H9 (cell line): Measurements from ENCODE around the gene GLYATL1B. TPM values are rescaled to one million over a fixed set of nuclear protein-coding genes. Genes with fewer than 3 reads are reported as not detected.

Experiments
- DNase-seq: peaks from one replicate; pipeline ENCODE4 v3.0.0-alpha.2; 2017
- H2AFZ ChIP-seq: one replicate; pipeline ENCODE4 v1.6.1; 2013; ENCODE audit warnings: mild to moderate bottlenecking, low read length, control low read depth, moderate library complexity
- H2AK5ac ChIP-seq: 2 replicates; pipeline ENCODE4 v1.6.1; 2013; ENCODE audit warnings: low read length, control low read depth, mixed read lengths; ENCODE audit not compliant: insufficient read length
- H2BK120ac ChIP-seq: one replicate; pipeline ENCODE4 v1.6.1; 2013; ENCODE audit warnings: low read depth, mild to moderate bottlenecking, low read length, control low read depth, inconsistent platforms; ENCODE audit not compliant: poor library complexity, severe bottlenecking
- H2BK12ac ChIP-seq: 2 replicates; pipeline ENCODE4 v1.6.1; 2013; ENCODE audit warnings: low read length, control low read depth, mixed read lengths, low read depth; ENCODE audit not compliant: insufficient read length
- H2BK15ac ChIP-seq: 2 replicates; pipeline ENCODE4 v1.6.1; 2013; ENCODE audit warnings: low read depth, low read length, control low read depth
- H2BK20ac ChIP-seq: one replicate; pipeline ENCODE4 v1.6.1; 2013; ENCODE audit warnings: low read depth, mild to moderate bottlenecking, low read length, control low read depth, inconsistent platforms; ENCODE audit not compliant: poor library complexity, severe bottlenecking
- H2BK5ac ChIP-seq: 2 replicates; pipeline ENCODE4 v1.6.1; 2013; ENCODE audit warnings: low read length, control low read depth, mixed read lengths; ENCODE audit not compliant: insufficient read length
- H3K14ac ChIP-seq: 2 replicates; pipeline ENCODE4 v1.6.1; 2013; ENCODE audit warnings: low read length, control low read depth; ENCODE audit not compliant: insufficient read depth
- H3K18ac ChIP-seq: 2 replicates; pipeline ENCODE4 v1.6.1; 2013; ENCODE audit warnings: low read depth, mild to moderate bottlenecking, mixed read lengths, low read length, control low read depth; ENCODE audit not compliant: insufficient read length
- H3K23ac ChIP-seq: 2 replicates; pipeline ENCODE4 v1.6.1; 2013; ENCODE audit warnings: low read length, control low read depth, mixed read lengths, low read depth; ENCODE audit not compliant: insufficient read length
- H3K23me2 ChIP-seq: 2 replicates; pipeline ENCODE4 v1.6.1; 2013; ENCODE audit warnings: low read depth, mild to moderate bottlenecking, mixed read lengths, low read length, control low read depth; ENCODE audit not compliant: insufficient read length, poor library complexity, severe bottlenecking
- H3K27ac ChIP-seq: 2 replicates; pipeline ENCODE4 v1.5.1; 2013; ENCODE audit warnings: low read length, control low read depth, mixed read lengths, low read depth; ENCODE audit not compliant: insufficient read length
- H3K27me3 ChIP-seq: 2 replicates; pipeline ENCODE4 v1.6.1; 2013; ENCODE audit warnings: low read length, control low read depth, inconsistent platforms; ENCODE audit not compliant: insufficient read depth
- H3K4ac ChIP-seq: 2 replicates; pipeline ENCODE4 v1.6.1; 2013; ENCODE audit warnings: low read depth, mild to moderate bottlenecking, control low read depth, inconsistent platforms, low read length, moderate library complexity
- H3K4me1 ChIP-seq: 2 replicates; pipeline ENCODE4 v1.6.1; 2013; ENCODE audit warnings: low read length, control low read depth, inconsistent platforms; ENCODE audit not compliant: insufficient read depth
- H3K4me2 ChIP-seq: 2 replicates; pipeline ENCODE4 v1.6.1; 2013; ENCODE audit warnings: low read length, control low read depth, mixed read lengths; ENCODE audit not compliant: insufficient read length, insufficient read depth
- H3K56ac ChIP-seq: 2 replicates; pipeline ENCODE4 v1.6.1; 2013; ENCODE audit warnings: low read depth, mild to moderate bottlenecking, mixed read lengths, low read length, control low read depth; ENCODE audit not compliant: insufficient read length
- H3K79me1 ChIP-seq: 2 replicates; pipeline ENCODE4 v1.6.1; 2013; ENCODE audit warnings: low read depth, mild to moderate bottlenecking, moderate library complexity, low read length, control low read depth, inconsistent platforms; ENCODE audit not compliant: insufficient read depth, poor library complexity, severe bottlenecking
- H3K79me2 ChIP-seq: 2 replicates; pipeline ENCODE4 v1.6.1; 2013; ENCODE audit warnings: low read length, control low read depth, inconsistent platforms; ENCODE audit not compliant: insufficient read depth
- H3K9ac ChIP-seq: 2 replicates; pipeline ENCODE4 v1.6.1; 2013; ENCODE audit warnings: low read length, control low read depth, mixed read lengths; ENCODE audit not compliant: insufficient read length; ENCODE audit errors: extremely low read depth
- H3K9me3 ChIP-seq: one replicate; pipeline ENCODE4 v1.6.1; 2013; ENCODE audit warnings: low read depth, low read length, inconsistent platforms; ENCODE audit not compliant: control insufficient read depth
- H3T11ph ChIP-seq: one replicate; pipeline ENCODE4 v1.6.1; 2013; ENCODE audit warnings: mild to moderate bottlenecking, low read length, control low read depth, inconsistent platforms
- H4K20me1 ChIP-seq: one replicate; pipeline ENCODE4 v1.6.1; 2013; ENCODE audit not compliant: control insufficient read depth, insufficient read length, insufficient read depth
- H4K5ac ChIP-seq: 2 replicates; pipeline ENCODE4 v1.6.1; 2013; ENCODE audit warnings: low read depth, mild to moderate bottlenecking, mixed read lengths, low read length, control low read depth; ENCODE audit not compliant: insufficient read length
- H4K8ac ChIP-seq: replicated peaks from 2 replicates; pipeline ENCODE4 v1.6.1; 2013; ENCODE audit warnings: low read length, control low read depth, mixed read lengths, low read depth; ENCODE audit not compliant: insufficient read length
- H4K91ac ChIP-seq: 2 replicates; pipeline ENCODE4 v1.6.1; 2013; ENCODE audit warnings: low read depth, mild to moderate bottlenecking, moderate library complexity, mixed read lengths, low read length, control low read depth; ENCODE audit not compliant: insufficient read length
- H3K27ac Mint-ChIP-seq, 3 experiments: 2 replicates in 2 of 3; 3 replicates in 1 of 3; pipeline ENCODE4 v1.8.0; 2020 to 2021; ENCODE audit warnings: mixed read lengths in 3 of 3, mild to moderate bottlenecking in 1 of 3, moderate library complexity in 1 of 3
- H3K27me3 Mint-ChIP-seq: 2 replicates; pipeline ENCODE4 v1.8.0; 2021; ENCODE audit warnings: low read depth, mild to moderate bottlenecking, moderate library complexity, mixed read lengths
- H3K36me3 Mint-ChIP-seq, 3 experiments: 2 replicates in 2 of 3; 3 replicates in 1 of 3; pipeline ENCODE4 v1.8.0; 2020 to 2021; ENCODE audit warnings: low read depth in 3 of 3, mixed read lengths in 3 of 3; ENCODE audit not compliant: insufficient read depth in 1 of 3
- H3K4me1 Mint-ChIP-seq, 2 experiments: 2 replicates each; pipeline ENCODE4 v1.8.0; 2020; ENCODE audit warnings: mixed read lengths in 2 of 2
- H3K4me3 Mint-ChIP-seq, 2 experiments: 2 replicates in 1 of 2; 3 replicates in 1 of 2; pipeline ENCODE4 v1.8.0; 2020 to 2021; ENCODE audit warnings: mild to moderate bottlenecking in 2 of 2, mixed read lengths in 2 of 2, moderate library complexity in 1 of 2
- H3K9me3 Mint-ChIP-seq, 2 experiments: 2 replicates in 1 of 2; 3 replicates in 1 of 2; pipeline ENCODE4 v1.8.0; 2020; ENCODE audit warnings: mild to moderate bottlenecking in 2 of 2, mixed read lengths in 2 of 2, moderate library complexity in 1 of 2
- CTCF ChIP-seq: fragments of 200-600 bp; sonication (generic); conservative IDR thresholded peaks from 3 replicates; pipeline ENCODE4 v1.8.0; 2021; ENCODE audit warnings: antibody characterized with exemption, mild to moderate bottlenecking
- WGBS: extraction: QIAGEN DNeasy Blood & Tissue Kit; methylation state at CpG from one replicate; pipeline ENCODE4 v1.1.7; 2013; ENCODE audit warnings: missing lambda C conversion rate, low lambda C conversion rate, mixed read lengths; ENCODE audit not compliant: insufficient read length; ENCODE audit errors: extremely low coverage; 5-methylcytosine and 5-hydroxymethylcytosine counted together
- total RNA-seq: library from RNA; stranded (reverse); gene quantifications from 2 replicates; pipeline ENCODE4 v1.2.1, GENCODE V29; 2021

The GLYATL1B gene
- total RNA-seq, 1 experiment from 2014 or later = not detected

GRCh38 chr11:59138643-59139042, 52.5 kb downstream of the GLYATL1B start:
- H3K9me3 Mint-ChIP-seq = peaks cover 7 to 9% of the 10 kb centered on the region in 2 experiments; a peak in 4 of 5 replicates
- Histone ChIP-seq H3K4me1 (no peaks in the 10 kb centered on the region; the same call in 1 of the 2 replicates), H3K79me2 (no peaks in the 10 kb centered on the region), H2BK120ac (no peak overlapping the region), H2BK15ac (no peak overlapping the region), H3K27ac (no peak overlapping the region), H3K23me2 (no peaks in the 10 kb centered on the region), H3K56ac (no peak overlapping the region), H3K14ac (no peak overlapping the region), H4K8ac (no peak overlapping the region), H3K4me2 (no peak overlapping the region), H4K91ac (no peak overlapping the region), H2BK5ac (no peak overlapping the region), H3K9me3 (no peaks in the 10 kb centered on the region), H3K4ac (no peak overlapping the region), H3K9ac (no peak overlapping the region), H2BK20ac (no peak overlapping the region), H3K23ac (no peak overlapping the region), H3K79me1 (no peaks in the 10 kb centered on the region), H3K27me3 (no peaks in the 10 kb centered on the region), H4K5ac (no peak overlapping the region), H3K18ac (no peak overlapping the region), H4K20me1 (no peaks in the 10 kb centered on the region), H2AK5ac (no peak overlapping the region), H2BK12ac (no peak overlapping the region), H3T11ph (no peak overlapping the region), H2AFZ (no peak overlapping the region)
- TF ChIP-seq CTCF = no peak
- WGBS = no CpG with 5 or more reads among the region's 2 CpGs
- peaks cover 22 to 25% of the 10 kb centered on the region in 2 experiments for H3K4me1 Mint-ChIP-seq
- no peak for DNase-seq
- no peak overlapping the region for H3K4me3 Mint-ChIP-seq
- H3K27me3 Mint-ChIP-seq = peaks cover 12% of the 10 kb centered on the region
- H3K27ac Mint-ChIP-seq = no peak overlapping the region
- H3K36me3 Mint-ChIP-seq = peaks cover 6 to 23% (median 11%) of the 10 kb centered on the region in 3 experiments
